GM12864 (cell line): ENCODE data around the gene MYOG.
A peak's percentile ranks its signal among the peaks of the same experiment; 100 is the strongest.

Experiments
- DNase-seq: peaks from one replicate; pipeline ENCODE4 v3.0.0-alpha.2; 2011; ENCODE audit warnings: low read depth
- H3K4me3 ChIP-seq: 2 replicates; pipeline ENCODE4 v1.5.1; 2011; ENCODE audit warnings: mild to moderate bottlenecking, low read depth, low read length, control low read depth
- TF ChIP-seq, protein P1 (sequence below): IDR thresholded peaks from 2 replicates; pipeline ENCODE4 v1.5.1; 2011; ENCODE audit warnings: low read depth, mild to moderate bottlenecking, moderate library complexity, low read length, control low read depth, inconsistent platforms; ENCODE audit errors: missing control alignments

Gene MYOG

DNA sequence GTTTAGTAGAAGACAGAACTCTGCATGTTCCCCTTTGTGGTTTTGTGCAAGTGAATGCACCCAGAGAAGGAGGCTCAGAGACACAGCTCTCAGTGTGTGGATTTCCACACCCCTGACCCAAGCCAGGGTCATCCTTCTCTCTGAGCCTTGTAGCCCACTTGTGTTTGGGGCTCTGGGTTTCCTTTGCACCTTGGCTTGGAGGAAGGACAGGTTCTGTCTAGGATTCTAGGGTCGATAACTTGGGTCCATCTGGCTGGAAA is 27.2 kb downstream of the MYOG start:
- TF ChIP-seq, protein P1, sequence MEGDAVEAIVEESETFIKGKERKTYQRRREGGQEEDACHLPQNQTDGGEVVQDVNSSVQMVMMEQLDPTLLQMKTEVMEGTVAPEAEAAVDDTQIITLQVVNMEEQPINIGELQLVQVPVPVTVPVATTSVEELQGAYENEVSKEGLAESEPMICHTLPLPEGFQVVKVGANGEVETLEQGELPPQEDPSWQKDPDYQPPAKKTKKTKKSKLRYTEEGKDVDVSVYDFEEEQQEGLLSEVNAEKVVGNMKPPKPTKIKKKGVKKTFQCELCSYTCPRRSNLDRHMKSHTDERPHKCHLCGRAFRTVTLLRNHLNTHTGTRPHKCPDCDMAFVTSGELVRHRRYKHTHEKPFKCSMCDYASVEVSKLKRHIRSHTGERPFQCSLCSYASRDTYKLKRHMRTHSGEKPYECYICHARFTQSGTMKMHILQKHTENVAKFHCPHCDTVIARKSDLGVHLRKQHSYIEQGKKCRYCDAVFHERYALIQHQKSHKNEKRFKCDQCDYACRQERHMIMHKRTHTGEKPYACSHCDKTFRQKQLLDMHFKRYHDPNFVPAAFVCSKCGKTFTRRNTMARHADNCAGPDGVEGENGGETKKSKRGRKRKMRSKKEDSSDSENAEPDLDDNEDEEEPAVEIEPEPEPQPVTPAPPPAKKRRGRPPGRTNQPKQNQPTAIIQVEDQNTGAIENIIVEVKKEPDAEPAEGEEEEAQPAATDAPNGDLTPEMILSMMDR, result no peak
- no peak for DNase-seq
- no peak overlapping the region for H3K4me3 ChIP-seq

DNA sequence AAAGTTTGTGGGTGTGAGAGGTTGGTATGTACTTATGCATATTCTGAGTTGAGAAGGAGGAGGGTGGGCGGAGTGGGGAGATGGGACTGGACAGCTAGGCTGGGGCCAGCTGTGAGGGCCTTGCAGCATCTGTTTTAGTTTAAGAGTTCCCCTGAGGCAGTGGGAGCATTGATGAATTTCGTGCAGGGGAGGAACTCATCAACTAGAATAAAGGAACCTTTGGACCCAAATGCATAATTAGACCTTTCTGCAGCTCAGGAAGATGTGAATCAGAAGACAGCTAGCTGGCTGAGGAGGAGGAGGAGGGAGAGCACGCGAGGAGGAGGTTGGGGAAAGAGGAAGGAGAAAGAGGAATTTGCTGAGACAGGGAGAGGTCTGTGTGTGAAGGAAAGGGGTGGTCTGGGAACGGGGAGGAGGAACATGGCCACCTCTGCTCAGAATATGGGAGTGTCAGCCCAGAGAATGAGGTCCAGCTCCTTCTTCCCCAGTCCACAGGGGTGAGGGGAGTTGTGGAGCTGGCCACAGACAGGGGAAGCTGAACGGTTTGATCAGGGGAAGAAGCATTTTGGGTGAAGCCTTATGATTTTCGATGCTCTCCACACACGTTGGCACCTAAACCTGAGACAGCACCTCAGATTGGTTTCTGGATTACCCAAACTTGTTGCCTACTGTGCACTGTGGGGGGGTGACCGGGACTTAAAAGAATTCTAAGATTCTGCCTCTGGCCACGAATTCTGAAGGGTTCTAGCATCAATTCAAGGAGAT is 27.7 kb downstream of the MYOG start:
- DNase-seq, result no peak
- TF ChIP-seq, protein P1, result no peak
- no peak overlapping the region for H3K4me3 ChIP-seq

DNA sequence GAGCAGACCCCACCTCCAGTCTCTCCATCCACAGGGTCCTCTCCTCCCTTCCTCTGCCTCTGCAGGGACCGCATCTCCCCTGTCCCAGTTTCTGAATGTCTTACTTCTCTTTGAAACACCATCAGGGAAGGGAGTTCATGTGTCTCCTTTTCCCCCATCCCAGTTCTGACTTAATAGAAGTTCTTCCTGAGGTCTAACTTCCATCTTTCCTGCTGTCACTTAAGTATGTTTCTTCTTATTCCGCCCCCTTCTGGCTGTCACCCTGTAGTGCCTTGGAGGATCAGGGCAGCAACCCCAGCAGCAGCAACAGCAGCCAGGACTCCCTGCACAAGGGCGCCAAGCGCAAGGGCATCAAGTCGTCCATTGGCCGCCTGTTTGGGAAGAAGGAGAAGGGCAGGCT is 29.3 kb downstream of the MYOG start:
- no peak overlapping the region for H3K4me3 ChIP-seq
- DNase-seq, result no peak
- TF ChIP-seq, protein P1, result peak; percentile 40

DNA sequence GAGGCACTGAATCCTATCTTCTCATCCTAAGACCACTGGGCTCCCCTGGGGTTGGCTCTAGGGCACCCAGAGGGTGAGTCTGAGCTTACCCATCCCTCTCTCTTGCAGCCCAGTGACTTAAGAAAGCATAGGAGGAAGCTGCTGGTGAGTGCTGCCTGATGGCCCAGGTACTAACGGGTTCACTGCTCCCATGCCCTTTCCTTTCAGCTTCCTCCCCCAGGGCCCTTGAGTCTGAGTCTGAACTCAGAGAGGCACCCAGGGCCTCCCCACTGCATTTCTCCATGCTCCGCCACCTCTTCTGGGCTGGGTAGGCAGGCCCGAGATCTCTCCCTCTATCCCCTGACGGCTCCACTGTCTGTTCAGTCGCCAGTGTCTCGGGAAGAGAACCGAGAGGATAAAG is 29.8 kb downstream of the MYOG start:
- H3K4me3 ChIP-seq, result no peak overlapping the region
- DNase-seq, result no peak
- TF ChIP-seq, protein P1, result no peak

DNA sequence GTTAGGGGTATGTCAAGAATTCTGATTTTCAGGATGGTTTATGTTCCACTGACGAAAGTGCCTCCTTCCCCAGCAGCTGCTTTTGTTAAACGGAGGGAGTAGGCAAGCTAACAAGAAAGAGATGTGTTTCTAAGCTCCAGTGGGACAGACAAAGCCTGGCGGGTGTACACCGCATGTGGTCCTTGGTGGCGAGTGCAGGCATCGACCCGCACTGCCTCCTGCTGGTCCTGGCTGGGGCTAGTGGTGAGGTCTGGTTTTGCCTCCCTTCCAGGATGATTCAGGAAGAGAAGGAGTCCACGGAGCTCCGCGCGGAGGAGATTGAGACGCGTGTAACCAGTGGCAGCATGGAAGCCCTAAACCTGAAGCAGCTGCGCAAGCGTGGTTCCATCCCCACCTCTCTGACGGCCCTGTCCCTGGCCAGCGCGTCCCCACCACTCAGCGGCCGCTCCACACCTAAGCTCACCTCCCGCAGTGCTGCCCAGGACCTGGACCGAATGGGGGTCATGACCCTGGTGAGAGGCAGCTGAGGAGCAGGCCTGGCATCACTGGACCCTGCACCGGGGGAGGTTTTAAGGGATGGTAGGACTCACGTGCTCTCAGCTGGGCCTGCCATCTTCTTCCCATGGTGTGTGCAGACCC is 30.5 kb downstream of the MYOG start:
- TF ChIP-seq, protein P1, result no peak
- H3K4me3 ChIP-seq, result no peak overlapping the region
- no peak for DNase-seq

DNA sequence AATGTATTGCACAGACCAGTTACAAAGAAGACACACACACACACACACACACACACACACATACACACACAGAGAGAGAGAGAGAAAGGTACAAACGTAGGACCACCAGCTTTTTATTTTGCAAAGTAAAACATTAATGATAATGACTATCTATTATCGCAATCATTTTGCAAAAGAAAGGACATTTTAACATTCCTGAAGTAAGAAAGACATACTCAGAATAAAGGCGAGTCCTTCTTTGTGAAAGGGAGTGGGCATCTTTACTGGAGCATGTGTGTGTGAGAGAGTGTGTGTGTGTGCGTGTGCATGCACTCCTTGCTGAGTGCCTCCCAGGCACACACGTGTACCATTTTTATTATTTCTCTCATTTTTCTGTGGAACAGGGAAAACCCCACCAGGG is 31.2 kb downstream of the MYOG start:
- TF ChIP-seq, protein P1, result no peak
- DNase-seq, result no peak
- H3K4me3 ChIP-seq, result no peak overlapping the region

DNA sequence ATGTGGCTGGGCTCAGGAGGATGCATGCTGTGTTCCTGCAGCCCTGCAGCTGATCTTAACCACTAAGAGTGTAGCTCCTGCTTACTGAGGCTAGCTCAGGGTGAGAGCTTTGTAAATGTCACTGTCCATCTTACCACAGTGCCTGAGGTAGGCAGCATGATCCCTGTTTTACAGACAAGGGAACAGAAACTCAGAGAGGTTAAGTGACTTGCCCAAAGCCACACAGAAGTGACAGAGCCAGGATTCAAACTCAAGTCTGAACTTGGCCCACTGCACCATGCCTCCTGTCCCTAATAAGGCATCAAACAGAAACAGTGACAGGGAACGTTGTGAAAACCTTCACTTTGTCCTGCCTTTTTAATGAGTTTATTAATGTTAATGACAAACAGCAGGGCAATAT is 31.6 kb downstream of the MYOG start:
- TF ChIP-seq, protein P1, result no peak
- no peak for DNase-seq
- no peak overlapping the region for H3K4me3 ChIP-seq
